Ovary (tissue), 9 donors: ENCODE results near the gene TRMT2A. TPM values are rescaled to one million over a fixed set of nuclear protein-coding genes. Genes with fewer than 3 reads are reported as not detected.

Experiments used
- DNase-seq, 5 donors: peaks; one replicate each; pipeline ENCODE4 v3.0.0-alpha.2; 2019 to 2020
- H3K27ac ChIP-seq, 2 donors: fragments of 200-600 bp; one replicate each; pipeline versions ENCODE4 v1.5.1 to v1.8.0; 2019 to 2022
- H3K27me3 ChIP-seq: fragments of 200-600 bp; one replicate; pipeline ENCODE4 v1.8.0; 2022
- H3K36me3 ChIP-seq: fragments of 200-600 bp; sonication (generic); one replicate; pipeline ENCODE4 v1.5.1; 2019
- H3K4me1 ChIP-seq: one replicate; pipeline ENCODE4 v1.8.1; 2013; ENCODE audit warnings: mild to moderate bottlenecking, moderate library complexity; ENCODE audit not compliant: insufficient read depth
- H3K4me3 ChIP-seq: fragments of 200-600 bp; sonication (generic); one replicate; pipeline ENCODE4 v1.5.1; 2017
- H3K9me3 ChIP-seq, 2 donors: fragments of 200-600 bp in 1 of 2; sonication (generic) in 1 of 2; one replicate each; pipeline versions ENCODE4 v1.5.1 to v1.8.1; 2013 to 2019; ENCODE audit warnings: mild to moderate bottlenecking in 1 of 2, moderate library complexity in 1 of 2
- CTCF ChIP-seq, 3 donors: fragments of 450-650 bp in 2 of 3; fragments of 200-600 bp in 1 of 3; IDR thresholded peaks; one replicate each; pipeline versions ENCODE4 v1.5.1 to v1.8.0; 2016 to 2022; ENCODE audit warnings: antibody characterized with exemption in 3 of 3, mild to moderate bottlenecking in 1 of 3
- EP300 ChIP-seq: sonication (generic); formaldehyde crosslinking; IDR thresholded peaks from one replicate; pipeline ENCODE4 v1.6.1; 2017; ENCODE audit warnings: antibody characterized with exemption
- POLR2A ChIP-seq: fragments of 450-650 bp; IDR thresholded peaks from one replicate; pipeline ENCODE4 v1.6.1; 2017; ENCODE audit warnings: antibody characterized with exemption, mild to moderate bottlenecking, moderate library complexity
- WGBS, 3 donors: extraction: QIAGEN DNeasy Blood & Tissue Kit in 1 of 3; methylation state at CpG; one replicate each; pipeline versions ENCODE4 v1.1.5 to v1.1.7; 2013 to 2017; 5-methylcytosine and 5-hydroxymethylcytosine counted together
- intact Hi-C, 4 donors: fragments of 100-400 bp; cut with DNase I; formaldehyde crosslinking; loops; one replicate each; pipeline versions ENCODE4 v1.11.0 to v1.15.1; 2022 to 2023
- microRNA counts: library from miRNA; unstranded; fragments of <30 nt; microRNA quantifications from one replicate; lab custom pipeline; 2016
- microRNA-seq, 3 donors: library from miRNA; unstranded; fragments of <30 nt; microRNA quantifications; one replicate each; pipeline versions ENCODE4 to v1.2.0, GENCODE V29; 2019 to 2020
- polyA plus RNA-seq, 2 donors: library from polyadenylated mRNA; stranded (reverse); fragments of 200-250 nt in 1 of 2; fragments of 350-450 nt in 1 of 2; fragmentation: Illumina TruSeq in 1 of 2; extraction: RNeasy Lipid Tissue Mini Kit (QIAGEN cat#74804) in 1 of 2; gene quantifications; one replicate each; pipeline ENCODE4 v1.2.3, GENCODE V29; 2013 to 2014
- small RNA-seq: library from RNA; depleted of rRNA; stranded (forward); fragments of <200 nt; gene quantifications from one replicate; pipeline ENCODE3, GENCODE V24; 2016
- total RNA-seq, 7 donors: library from RNA; depleted of rRNA in 2 of 7; stranded (reverse); fragments of >200 nt in 2 of 7; fragmentation: NEBNext Ultra II Directional in 3 of 7; extraction: Animal tissue kit (Norgen Biotek cat#: 25700) in 3 of 7; gene quantifications; one replicate each; pipeline versions ENCODE4 v1.1.0 to v1.2.4, GENCODE V29; 2016 to 2023
- donor health status: DM: no; HTN: no; CAD: no; lungs with moderate emphysema.
- donor health status: DM: no; HTN: no; CAD: no.
- donor health status: Bipolar disorder and iron deficiency.
- donor health status: DM: yes; HTN: yes; CAD: no.
- donor health status: DM: no; HTN: no; CAD: no.
- donor health status: DM: yes; HTN: yes; CAD: no.

TRMT2A gene
- total and polyA plus RNA-seq, 9 donors, result 2.8 to 59.7 (median 44.6) TPM

GRCh38 chr22:20062766-20063083 lies 54.3 kb downstream of the TRMT2A start:
- WGBS, 3 donors, result 85 to 89% (median 87%) methylated on average over 11 of the region's 11 CpGs
- TF ChIP-seq EP300, result no peak
- TF ChIP-seq POLR2A, result no peak
- intact Hi-C loops, result no loop called here

GRCh38 chr22:20062043-20062765 lies 54.8 kb downstream of the TRMT2A start:
- no peaks in the 10 kb centered on the region for H3K36me3 ChIP-seq
- WGBS, 3 donors, result 92 to 96% (median 95%) methylated on average over 18 of the region's 18 CpGs

More at GRCh38 chr22:20062766-20063083, 54.3 kb downstream of the TRMT2A start:
- H3K27ac ChIP-seq, result no peak overlapping the region
- no peaks in the 10 kb centered on the region for H3K27me3 ChIP-seq
- H3K36me3 ChIP-seq, result no peaks in the 10 kb centered on the region
- H3K9me3 ChIP-seq, result no peaks in the 10 kb centered on the region
- H3K4me1 ChIP-seq, result no peaks in the 10 kb centered on the region
- no peak for DNase-seq
- H3K4me3 ChIP-seq, result no peak overlapping the region

More at GRCh38 chr22:20062043-20062765, 54.8 kb downstream of the TRMT2A start:
- intact Hi-C loops, result no loop called here
- no peak overlapping the region for H3K4me3 ChIP-seq
- H3K27me3 ChIP-seq, result no peaks in the 10 kb centered on the region
- no peaks in the 10 kb centered on the region for H3K9me3 ChIP-seq
- H3K4me1 ChIP-seq, result no peaks in the 10 kb centered on the region
- no peak overlapping the region for H3K27ac ChIP-seq
- DNase-seq, result no peak
- no peak for TF ChIP-seq POLR2A
- no peak for TF ChIP-seq CTCF (IDR thresholded peaks at IDR 0.05)
- no peak for TF ChIP-seq EP300

MicroRNA genes within 50 kb of the gene (microRNA counts, 767-probe panel; counts per million panel counts)
- microRNA hsa-miR-1306-3p (lab: Ali Mortazavi, UCI), result 530 counts per million, percentile 78 among the panel's probes with 10 or more counts

Small RNAs within 50 kb of the gene (microRNA-seq; reads per million reads assigned to microRNA genes)
- gene MIR6816, result 0 to 0.38 (median 0) reads per million in 3 donors

Small RNAs within 50 kb of the gene (small RNA-seq; reads per million reads assigned to genes)
- gene MIR6816 (not detected), gene RF00017 (not detected), gene RF00599 (not detected)

Other genes starting within 250 kb of the TRMT2A start
- gene COMT, start 175.5 kb downstream of the TRMT2A start, total RNA-seq, result 100 to 1,000 TPM; 143 to 194 (median 161) TPM
- 100 to 1,000 TPM in 1 of 2 donors, 10 to 100 TPM in 1; 23.1 to 200 TPM for gene COMT, start 175.5 kb downstream of the TRMT2A start, polyA plus RNA-seq
- 10 to 100 TPM; 21.3 to 37.3 (median 26.9) TPM for gene TXNRD2, start 175.4 kb downstream of the TRMT2A start, total RNA-seq
- 10 to 100 TPM; 21.3 to 37.8 TPM for gene TXNRD2, start 175.4 kb downstream of the TRMT2A start, polyA plus RNA-seq
- gene ARVCF, start 100.4 kb downstream of the TRMT2A start, total RNA-seq, result 10 to 100 TPM in 6 of 7 donors, 1 to 10 TPM in 1; 9.0 to 23.8 (median 14.0) TPM
- 10 to 100 TPM in 1 of 2 donors, under 1 TPM in 1; 0.42 to 17.4 TPM for gene ARVCF, start 100.4 kb downstream of the TRMT2A start, polyA plus RNA-seq
- 10 to 100 TPM; 11.8 to 17.5 (median 13.3) TPM for gene TANGO2, start 96.1 kb downstream of the TRMT2A start, total RNA-seq
- 10 to 100 TPM; 11.0 to 17.2 TPM for gene TANGO2, start 96.1 kb downstream of the TRMT2A start, polyA plus RNA-seq
- 10 to 100 TPM; 15.9 to 46.5 (median 40.1) TPM for gene DGCR8, start 37.0 kb downstream of the TRMT2A start, total RNA-seq
- gene DGCR8, start 37.0 kb downstream of the TRMT2A start, polyA plus RNA-seq, result 10 to 100 TPM; 17.2 to 21.4 TPM
- 100 to 1,000 TPM in 2 of 7 donors, 10 to 100 TPM in 5; 62.8 to 198 (median 82.8) TPM for gene RANBP1, start 1.1 kb downstream of the TRMT2A start, total RNA-seq
- gene RANBP1, start 1.1 kb downstream of the TRMT2A start, polyA plus RNA-seq, result 10 to 100 TPM; 79.9 to 80.2 TPM
- gene ZDHHC8, start 14.6 kb upstream of the TRMT2A start, total RNA-seq, result 10 to 100 TPM; 13.7 to 77.4 (median 60.9) TPM
- gene ZDHHC8, start 14.6 kb upstream of the TRMT2A start, polyA plus RNA-seq, result 10 to 100 TPM in 1 of 2 donors, 1 to 10 TPM in 1; 5.1 to 34.8 TPM
- 1 to 10 TPM in 1 of 7 donors, under 1 TPM in 6; 0.27 to 1.1 (median 0.36) TPM for gene CCDC188, start 33.8 kb upstream of the TRMT2A start, total RNA-seq
- under 1 TPM in 1 of 2 donors, not detected in 1; 0.74 TPM for gene CCDC188, start 33.8 kb upstream of the TRMT2A start, polyA plus RNA-seq
- gene RTN4R, start 151.1 kb upstream of the TRMT2A start, total RNA-seq, result 1 to 10 TPM in 4 of 7 donors, under 1 TPM in 3; 0.48 to 8.2 (median 2.2) TPM
- 1 to 10 TPM in 1 of 2 donors, not detected in 1; 1.5 TPM for gene RTN4R, start 151.1 kb upstream of the TRMT2A start, polyA plus RNA-seq
- 10 to 100 TPM; 36.4 to 69.5 (median 40.8) TPM for gene DGCR6L, start 202.8 kb upstream of the TRMT2A start, total RNA-seq
- 10 to 100 TPM in 1 of 2 donors, 1 to 10 TPM in 1; 1.9 to 64.7 TPM for gene DGCR6L, start 202.8 kb upstream of the TRMT2A start, polyA plus RNA-seq